SK-N-SH treated with all-trans-retinoic acid at 6 μM for 48 hours (cell line): ENCODE results near the gene RIMKLA.

Source experiments
- ATAC-seq: fragments of 200-7000 bp; cut with Tn5 transposase; 3 replicates; pipeline ENCODE4 v1.9.1; 2020; ENCODE audit warnings: mild to moderate bottlenecking, moderate library complexity
- BACH2 ChIP-seq: fragments of 250-450 bp; sonication (Bioruptor Pico); IDR thresholded peaks from 2 replicates; pipeline ENCODE4 v1.9.0; 2021; ENCODE audit warnings: mild to moderate bottlenecking, borderline replicate concordance
- CSDC2 ChIP-seq: fragments of 250-450 bp; sonication (Bioruptor Pico); IDR thresholded peaks from 2 replicates; pipeline ENCODE4 v1.5.0; 2020; ENCODE audit warnings: mild to moderate bottlenecking, moderate library complexity
- ESRRG ChIP-seq: fragments of 250-450 bp; sonication (Bioruptor Pico); IDR thresholded peaks from 2 replicates; pipeline ENCODE4 v1.6.1; 2021; ENCODE audit warnings: mild to moderate bottlenecking
- ISL1 ChIP-seq: fragments of 250-450 bp; sonication (Bioruptor Pico); IDR thresholded peaks from 2 replicates; pipeline ENCODE4 v2.1.2; 2022; ENCODE audit warnings: mild to moderate bottlenecking, moderate library complexity
- PATZ1 ChIP-seq: fragments of 250-450 bp; sonication (Bioruptor Pico); IDR thresholded peaks from 2 replicates; pipeline ENCODE4 v1.8.0; 2020; ENCODE audit warnings: mild to moderate bottlenecking, moderate library complexity, borderline replicate concordance
- PPARA ChIP-seq: fragments of 250-450 bp; sonication (Bioruptor Pico); IDR thresholded peaks from 2 replicates; pipeline ENCODE4 v1.5.0; 2020; ENCODE audit warnings: mild to moderate bottlenecking, borderline replicate concordance
- RARB ChIP-seq: fragments of 250-450 bp; sonication (Bioruptor Pico); IDR thresholded peaks from 2 replicates; pipeline ENCODE4 v1.8.0; 2021; ENCODE audit warnings: mild to moderate bottlenecking, moderate library complexity
- SNAI2 ChIP-seq: fragments of 250-450 bp; sonication (Bioruptor Pico); IDR thresholded peaks from 2 replicates; pipeline ENCODE4 v1.5.0; 2020; ENCODE audit warnings: mild to moderate bottlenecking, moderate library complexity
- TCF4 ChIP-seq: fragments of 250-450 bp; sonication (Bioruptor Pico); IDR thresholded peaks from 2 replicates; pipeline ENCODE4 v1.8.0; 2021; ENCODE audit warnings: mild to moderate bottlenecking, moderate library complexity, borderline replicate concordance
- TOX ChIP-seq: fragments of 250-450 bp; sonication (Bioruptor Pico); IDR thresholded peaks from 2 replicates; pipeline ENCODE4 v1.8.0; 2021; ENCODE audit warnings: mild to moderate bottlenecking, moderate library complexity, borderline replicate concordance
- ZC3H10 ChIP-seq: fragments of 250-450 bp; sonication (Bioruptor Pico); IDR thresholded peaks from 2 replicates; pipeline ENCODE4 v1.5.1; 2021; ENCODE audit warnings: mild to moderate bottlenecking, moderate library complexity
- ZFP3 ChIP-seq: fragments of 250-450 bp; sonication (Bioruptor Pico); IDR thresholded peaks from 2 replicates; pipeline ENCODE4 v1.5.0; 2020; ENCODE audit warnings: mild to moderate bottlenecking, moderate library complexity
- ZFP30 ChIP-seq: fragments of 450-650 bp; formaldehyde crosslinking; IDR thresholded peaks from 2 replicates; pipeline ENCODE4 v1.5.0; 2022; ENCODE audit warnings: mild to moderate bottlenecking, moderate library complexity
- ZNF565 ChIP-seq: fragments of 450-650 bp; formaldehyde crosslinking; conservative IDR thresholded peaks from 2 replicates; pipeline ENCODE4 v1.5.0; 2020; ENCODE audit warnings: low read depth, mild to moderate bottlenecking, moderate library complexity
- ZNF70 ChIP-seq: fragments of 450-650 bp; formaldehyde crosslinking; IDR thresholded peaks from 2 replicates; pipeline ENCODE4 v1.5.0; 2020; ENCODE audit warnings: mild to moderate bottlenecking, moderate library complexity
- ZNF8 ChIP-seq: fragments of 450-650 bp; formaldehyde crosslinking; IDR thresholded peaks from 2 replicates; pipeline ENCODE4 v1.5.0; 2020; ENCODE audit warnings: mild to moderate bottlenecking, moderate library complexity
- TF ChIP-seq, protein P1 (sequence below): fragments of 250-450 bp; sonication (Bioruptor Pico); IDR thresholded peaks from 2 replicates; pipeline ENCODE4 v1.8.0; 2021; ENCODE audit warnings: low read depth, mild to moderate bottlenecking, moderate library complexity, borderline replicate concordance
- TF ChIP-seq, protein P2 (sequence below): fragments of 250-450 bp; sonication (Bioruptor Pico); IDR thresholded peaks from 2 replicates; pipeline ENCODE4 v1.5.1; 2021; ENCODE audit warnings: mild to moderate bottlenecking, moderate library complexity

The RIMKLA gene

DNA sequence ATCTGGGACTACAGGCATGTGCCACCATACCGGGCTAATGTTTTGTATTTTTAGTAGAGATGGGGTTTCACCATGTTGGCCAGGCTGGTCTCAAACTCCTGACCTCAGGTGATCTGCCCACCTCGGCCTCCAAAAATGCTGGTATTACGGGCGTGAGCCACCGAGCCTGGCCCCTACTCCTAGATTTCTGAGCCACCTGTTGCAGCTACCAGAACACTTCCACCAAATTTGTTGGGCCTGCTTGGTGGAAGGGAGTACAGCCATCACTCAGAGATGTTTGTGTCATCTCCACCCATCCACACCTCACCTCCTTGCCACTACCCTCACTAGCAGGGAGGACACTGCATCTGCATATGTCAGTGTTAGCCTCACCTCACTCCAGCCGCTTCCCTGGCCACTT, 5.5 kb downstream of the RIMKLA start:
- ATAC-seq, result no peak
- no peak for TF ChIP-seq ZFP3

DNA sequence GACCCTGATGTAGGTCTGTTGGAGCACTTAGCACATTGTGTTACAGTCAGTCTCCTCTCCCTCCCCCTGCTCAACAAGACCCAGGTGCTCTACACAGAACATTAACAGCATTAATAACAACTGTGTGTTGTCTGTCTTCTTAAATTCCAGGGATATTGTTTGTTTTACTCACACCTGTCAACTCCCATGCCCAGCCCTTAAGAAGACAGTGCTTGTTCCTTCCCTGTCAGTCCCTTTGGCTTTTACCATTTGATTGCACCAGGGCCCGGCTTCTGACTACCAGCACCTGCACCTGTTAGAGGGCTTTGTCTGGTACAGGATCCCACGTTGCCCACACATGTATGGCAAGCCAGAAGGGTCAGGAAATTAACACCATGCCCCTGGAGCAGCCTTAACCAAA, 11.7 kb downstream of the RIMKLA start:
- no peak for ATAC-seq
- no peak for TF ChIP-seq ZC3H10
- TF ChIP-seq ZNF8 (CRISPR knock-in tag), result no peak
- TF ChIP-seq, protein P1, sequence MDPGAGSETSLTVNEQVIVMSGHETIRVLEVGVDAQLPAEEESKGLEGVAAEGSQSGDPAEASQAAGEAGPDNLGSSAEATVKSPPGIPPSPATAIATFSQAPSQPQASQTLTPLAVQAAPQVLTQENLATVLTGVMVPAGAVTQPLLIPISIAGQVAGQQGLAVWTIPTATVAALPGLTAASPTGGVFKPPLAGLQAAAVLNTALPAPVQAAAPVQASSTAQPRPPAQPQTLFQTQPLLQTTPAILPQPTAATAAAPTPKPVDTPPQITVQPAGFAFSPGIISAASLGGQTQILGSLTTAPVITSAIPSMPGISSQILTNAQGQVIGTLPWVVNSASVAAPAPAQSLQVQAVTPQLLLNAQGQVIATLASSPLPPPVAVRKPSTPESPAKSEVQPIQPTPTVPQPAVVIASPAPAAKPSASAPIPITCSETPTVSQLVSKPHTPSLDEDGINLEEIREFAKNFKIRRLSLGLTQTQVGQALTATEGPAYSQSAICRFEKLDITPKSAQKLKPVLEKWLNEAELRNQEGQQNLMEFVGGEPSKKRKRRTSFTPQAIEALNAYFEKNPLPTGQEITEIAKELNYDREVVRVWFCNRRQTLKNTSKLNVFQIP (CRISPR knock-in tag), result no peak
- no peak for TF ChIP-seq BACH2 (CRISPR knock-in tag)
- no peak for TF ChIP-seq RARB (CRISPR knock-in tag)
- TF ChIP-seq TCF4 (CRISPR knock-in tag), result no peak
- no peak for TF ChIP-seq TOX (CRISPR knock-in tag)
- no peak for TF ChIP-seq ZFP30 (CRISPR knock-in tag)
- TF ChIP-seq PATZ1 (CRISPR knock-in tag), result no peak
- no peak for TF ChIP-seq CSDC2
- TF ChIP-seq ZNF565, result no peak
- TF ChIP-seq ESRRG (CRISPR knock-in tag), result no peak
- TF ChIP-seq, protein P2, sequence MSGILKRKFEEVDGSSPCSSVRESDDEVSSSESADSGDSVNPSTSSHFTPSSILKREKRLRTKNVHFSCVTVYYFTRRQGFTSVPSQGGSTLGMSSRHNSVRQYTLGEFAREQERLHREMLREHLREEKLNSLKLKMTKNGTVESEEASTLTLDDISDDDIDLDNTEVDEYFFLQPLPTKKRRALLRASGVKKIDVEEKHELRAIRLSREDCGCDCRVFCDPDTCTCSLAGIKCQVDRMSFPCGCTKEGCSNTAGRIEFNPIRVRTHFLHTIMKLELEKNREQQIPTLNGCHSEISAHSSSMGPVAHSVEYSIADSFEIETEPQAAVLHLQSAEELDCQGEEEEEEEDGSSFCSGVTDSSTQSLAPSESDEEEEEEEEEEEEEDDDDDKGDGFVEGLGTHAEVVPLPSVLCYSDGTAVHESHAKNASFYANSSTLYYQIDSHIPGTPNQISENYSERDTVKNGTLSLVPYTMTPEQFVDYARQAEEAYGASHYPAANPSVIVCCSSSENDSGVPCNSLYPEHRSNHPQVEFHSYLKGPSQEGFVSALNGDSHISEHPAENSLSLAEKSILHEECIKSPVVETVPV, result no peak

DNA sequence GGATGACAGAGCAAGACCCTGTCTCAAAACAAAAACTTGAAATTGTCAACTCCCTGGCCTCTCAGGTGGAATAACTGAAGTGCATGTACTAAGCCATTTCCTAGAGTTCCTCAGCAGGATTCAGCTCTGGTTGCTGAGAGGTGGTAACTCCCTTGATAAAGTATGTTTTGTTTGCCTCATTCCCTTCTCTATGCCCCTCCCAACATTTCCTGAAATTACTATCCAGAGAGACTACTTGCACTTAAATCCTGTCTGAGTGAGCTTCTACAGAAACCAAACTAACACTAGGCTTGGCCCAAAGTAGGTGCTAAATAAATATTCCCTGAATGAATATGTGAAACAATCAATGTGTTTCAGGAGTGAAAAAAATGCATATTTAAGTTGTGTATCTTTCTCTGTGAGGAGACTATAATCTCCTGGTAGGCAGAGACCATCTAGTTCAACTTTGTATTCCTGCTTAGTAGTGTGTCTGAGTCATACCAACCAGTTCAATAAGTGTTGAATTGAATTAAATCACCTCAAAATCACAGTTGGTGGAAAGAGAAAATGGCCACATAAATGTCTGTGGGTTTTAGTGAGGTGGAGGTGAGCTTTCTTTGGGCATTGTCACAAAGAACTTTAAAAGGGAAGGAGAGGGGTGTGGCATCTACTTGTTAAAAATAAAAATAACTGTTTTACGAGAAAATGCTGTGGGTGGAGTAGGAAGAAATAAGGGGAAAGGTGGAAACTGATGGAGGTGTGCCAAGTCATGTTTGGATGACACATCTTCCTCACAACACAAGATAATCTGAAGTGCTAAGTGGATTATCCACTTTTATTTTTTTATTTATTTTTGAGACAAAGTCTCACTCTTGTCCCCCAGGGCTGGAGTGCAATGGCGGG, 12.6 kb downstream of the RIMKLA start:
- no peak for TF ChIP-seq RARB (CRISPR knock-in tag)
- TF ChIP-seq ISL1, result no peak
- TF ChIP-seq TCF4 (CRISPR knock-in tag), result no peak
- TF ChIP-seq, protein P2, result no peak
- TF ChIP-seq BACH2 (CRISPR knock-in tag), result no peak
- no peak for TF ChIP-seq CSDC2
- no peak for TF ChIP-seq ZNF565
- TF ChIP-seq, protein P1 (CRISPR knock-in tag), result no peak
- TF ChIP-seq PPARA (CRISPR knock-in tag), result no peak
- TF ChIP-seq ESRRG (CRISPR knock-in tag), result no peak
- no peak for TF ChIP-seq ZNF70
- no peak for TF ChIP-seq PATZ1 (CRISPR knock-in tag)
- TF ChIP-seq ZC3H10, result no peak
- TF ChIP-seq ZFP30 (CRISPR knock-in tag), result no peak
- no peak for TF ChIP-seq SNAI2 (CRISPR knock-in tag)

More for the DNA sequence above, 12.6 kb downstream of the RIMKLA start:
- no peak for ATAC-seq
